ENCODE results near the gene DYNLRB1. TPM values are rescaled to one million over a fixed set of nuclear protein-coding genes. Genes with fewer than 3 reads are reported as not detected.
A peak's percentile ranks its signal among the peaks of the same experiment; 100 is the strongest.
"Not testable (repeated sequence)": the region's sequence is repeated elsewhere in the genome, so short reads cannot be mapped to it uniquely, and the experiment has no call there.

Gene DYNLRB1
- total and polyA plus RNA-seq, 9 of the 15 experiments (the other 6 are each of a cell fraction or from before 2014, with no cell fraction given) = 48.7 to 358 (median 121) TPM

DNA sequence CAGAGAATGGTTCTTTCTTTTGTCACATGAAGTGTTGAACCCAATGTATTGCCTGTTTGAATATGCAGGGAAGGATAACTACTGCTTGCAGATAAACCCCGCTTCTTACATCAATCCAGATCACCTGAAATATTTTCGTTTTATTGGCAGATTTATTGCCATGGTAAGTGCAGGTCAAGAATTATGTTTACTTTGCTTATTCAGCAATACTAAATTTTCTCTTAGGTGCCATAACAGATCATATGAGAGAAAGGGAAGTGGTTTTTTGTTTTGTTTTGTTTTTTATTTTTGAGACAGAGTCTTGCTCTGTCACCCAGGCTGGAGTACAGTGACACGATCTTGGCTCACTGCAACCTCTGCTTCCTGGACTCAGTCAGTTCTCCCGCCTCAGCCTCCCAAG is 36.6 kb upstream of the DYNLRB1 start (continued):
- TF ChIP-seq, protein P1, sequence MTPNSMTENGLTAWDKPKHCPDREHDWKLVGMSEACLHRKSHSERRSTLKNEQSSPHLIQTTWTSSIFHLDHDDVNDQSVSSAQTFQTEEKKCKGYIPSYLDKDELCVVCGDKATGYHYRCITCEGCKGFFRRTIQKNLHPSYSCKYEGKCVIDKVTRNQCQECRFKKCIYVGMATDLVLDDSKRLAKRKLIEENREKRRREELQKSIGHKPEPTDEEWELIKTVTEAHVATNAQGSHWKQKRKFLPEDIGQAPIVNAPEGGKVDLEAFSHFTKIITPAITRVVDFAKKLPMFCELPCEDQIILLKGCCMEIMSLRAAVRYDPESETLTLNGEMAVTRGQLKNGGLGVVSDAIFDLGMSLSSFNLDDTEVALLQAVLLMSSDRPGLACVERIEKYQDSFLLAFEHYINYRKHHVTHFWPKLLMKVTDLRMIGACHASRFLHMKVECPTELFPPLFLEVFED (CRISPR knock-in tag; conservative IDR thresholded peaks at IDR 0.05) = no peak
- 0 out of 2 replicates have a peak, but pooled peaks have one; percentile 18 for TF ChIP-seq MAFG (tag; conservative IDR thresholded peaks at IDR 0.05)
- no peak for TF ChIP-seq ZNF444 (CRISPR knock-in tag; IDR thresholded peaks at IDR 0.05)
- TF ChIP-seq ETV1 (tag; conservative IDR thresholded peaks at IDR 0.05; ENCODE audit: low read depth) = no peak
- no peak for TF ChIP-seq ZNF830 (CRISPR knock-in tag; IDR thresholded peaks at IDR 0.05)
- no peak for TF ChIP-seq KAT2B (IDR thresholded peaks at IDR 0.05; ENCODE audit: low read depth, low read length)
- no peak for TF ChIP-seq ETS2 (tag; IDR thresholded peaks at IDR 0.05; ENCODE audit: borderline replicate concordance, poor library complexity, severe bottlenecking)
- no peak for TF ChIP-seq SOX6 (IDR thresholded peaks at IDR 0.05)
- TF ChIP-seq FIP1L1 (IDR thresholded peaks at IDR 0.05; ENCODE audit: low read depth, low read length, poor library complexity, severe bottlenecking) = no peak
- no peak for TF ChIP-seq IFI16 (CRISPR knock-in tag; IDR thresholded peaks at IDR 0.05)
- TF ChIP-seq MAFF (IDR thresholded peaks at IDR 0.05; ENCODE audit: low read length) = peak; percentile 25; the same call in 1 of the 2 replicates
- peak; percentile 86 for TF ChIP-seq ZNF316 (IDR thresholded peaks at IDR 0.05)
- no peak for TF ChIP-seq HNRNPH1 (optimal IDR thresholded peaks at IDR 0.05; ENCODE audit: low read depth, low read length)
- no peak for TF ChIP-seq ZNF561 (CRISPR knock-in tag; conservative IDR thresholded peaks at IDR 0.05)
- TF ChIP-seq TGIF2 (CRISPR knock-in tag; IDR thresholded peaks at IDR 0.05) = no peak
- peak; percentile 76 for TF ChIP-seq C11orf30 (IDR thresholded peaks at IDR 0.05; ENCODE audit: low read depth)
- no peak for TF ChIP-seq SAFB2 (IDR thresholded peaks at IDR 0.05; ENCODE audit: borderline replicate concordance, low read depth, low read length, severe bottlenecking)
- TF ChIP-seq ILK (tag; IDR thresholded peaks at IDR 0.05; ENCODE audit: borderline replicate concordance, low read depth) = no peak

DNA sequence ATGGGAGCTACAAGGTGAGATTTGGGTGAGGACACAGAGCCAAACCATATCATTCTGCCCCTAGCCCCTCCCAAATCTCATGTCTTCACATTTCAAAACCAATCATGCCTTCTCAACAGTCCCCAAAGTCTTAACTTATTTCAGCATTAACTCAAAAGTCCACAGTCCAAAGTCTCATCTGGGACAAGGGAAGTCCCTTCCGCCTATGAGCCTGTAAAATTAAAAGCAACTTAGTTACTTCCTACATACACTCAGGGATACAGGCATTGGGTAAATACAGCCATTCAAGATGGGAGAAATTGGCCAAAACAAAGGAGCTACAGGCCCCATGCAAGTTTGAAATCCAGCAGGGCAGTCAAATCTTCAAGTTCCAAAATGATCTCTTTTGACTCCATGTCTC is 34.1 kb upstream of the DYNLRB1 start:
- ATAC-seq; FAIRE-seq; H3K4me2 ChIP-seq (ENCODE audit: insufficient read depth, low read length); H4K20me1 ChIP-seq (replicated peaks; ENCODE audit: control insufficient read depth, insufficient read depth, low read length); intact Hi-C loops (cut with micrococcal nuclease); H3K9ac ChIP-seq (ENCODE audit: insufficient read depth in 1 of 2, low read depth in 2 of 2, low read length in 2 of 2); H3K27ac ChIP-seq (ENCODE audit: extremely low read depth, low read depth, low read length); H3K4me1 ChIP-seq (replicated peaks in 1 of 2; ENCODE audit: control insufficient read depth in 2 of 2, insufficient read depth in 2 of 2, low read length in 2 of 2); H2AFZ ChIP-seq (ENCODE audit: low read depth, low read length); BruUV-seq (replicated peaks); H3K9me1 ChIP-seq (ENCODE audit: control insufficient read depth, insufficient read depth, low read length); H3K9me3 ChIP-seq (replicated peaks; ENCODE audit: control insufficient read depth, insufficient read depth, low read depth, low read length); H3K27me3 ChIP-seq (ENCODE audit: control insufficient read depth in 2 of 2, insufficient read depth in 2 of 2, low read length in 2 of 2); H3K4me3 ChIP-seq; in situ Hi-C loops (cut with MboI); H3K79me2 ChIP-seq (ENCODE audit: control insufficient read depth, insufficient read depth, low read length); CTCF ChIA-PET (ENCODE audit: low intra/inter-chr PET ratio); DNase-seq (ENCODE audit: extremely low read depth in 1 of 4, low spot score in 3 of 4): not testable (repeated sequence)
- peaks cover 74% of the 10 kb centered on the region for H3K36me3 ChIP-seq (ENCODE audit: control insufficient read depth, insufficient read depth, low read length)
- POLR2A ChIA-PET = interaction anchor here (0.6 kb wide), 1 partner anchor 202 kb away, joined by 3 read pairs; no protein-coding TSS in a partner anchor
- 38% methylated on average over 1 of the region's 1 CpG for WGBS (ENCODE audit: insufficient coverage, low coverage, missing lambda C conversion rate)

All from K562 (cell line).